B cell (primary cell): ENCODE data around the gene FAM118B. TPM values are rescaled to one million over a fixed set of nuclear protein-coding genes. Genes with fewer than 3 reads are reported as not detected.

ENCODE experiments used
- ATAC-seq: fragments of 200-7000 bp; cut with Tn5 transposase; one replicate; pipeline ENCODE4 v1.10.0; 2021; ENCODE audit warnings: low read depth, mild to moderate bottlenecking, moderate number of reproducible peaks, moderate library complexity
- CTCF ChIA-PET: fragments of 350-600 bp; sonication (Branson Sonifier 250); formaldehyde crosslinking; loops from one replicate; lab custom pipeline; 2021; ENCODE audit warnings: antibody characterized with exemption, inconsistent platforms; lab: Charles Lee
- POLR2A ChIA-PET: fragments of 350-600 bp; sonication (Branson Sonifier 250); formaldehyde crosslinking; loops from one replicate; lab custom pipeline; 2021; ENCODE audit warnings: antibody characterized with exemption; lab: Charles Lee
- DNase-seq: peaks from one replicate; pipeline ENCODE4 v3.0.0; 2013
- H2AFZ ChIP-seq: 2 replicates; pipeline ENCODE4 v1.6.1; 2012; ENCODE audit warnings: mild to moderate bottlenecking, low read depth, low read length; ENCODE audit not compliant: insufficient read depth, poor library complexity, severe bottlenecking
- H3K27ac ChIP-seq, 2 donors: 1 replicate in 1 of 2; 2 replicates in 1 of 2; pipeline ENCODE4 v1.5.1; 2012 to 2013; ENCODE audit warnings: low read length in 2 of 2, mild to moderate bottlenecking in 2 of 2, moderate library complexity in 1 of 2
- H3K27me3 ChIP-seq, 4 experiments: fragments of 200-600 bp in 1 of 4; sonication (generic) in 1 of 4; replicated peaks in 1 of 4; 1 replicate in 2 of 4; 2 replicates in 2 of 4; pipeline versions ENCODE4 v1.6.1 to v1.7.0; 2013 to 2016; ENCODE audit warnings: low read length in 3 of 4, mild to moderate bottlenecking in 2 of 4, mixed read lengths in 1 of 4, moderate library complexity in 1 of 4; ENCODE audit not compliant: insufficient read depth in 4 of 4, control insufficient read depth in 3 of 4; ENCODE audit errors: control extremely low read depth in 1 of 4
- H3K36me3 ChIP-seq, 2 experiments: replicated peaks in 1 of 2; 1 replicate in 1 of 2; 2 replicates in 1 of 2; pipeline versions ENCODE4 v1.6.1 to v1.7.1; 2013; ENCODE audit warnings: low read length in 1 of 2; ENCODE audit not compliant: insufficient read depth in 2 of 2, control insufficient read depth in 1 of 2; ENCODE audit errors: control extremely low read depth in 1 of 2, extremely low read depth in 1 of 2
- H3K4me1 ChIP-seq, 2 donors: fragments of 200-600 bp in 1 of 2; sonication (generic) in 1 of 2; 1 replicate in 1 of 2; 2 replicates in 1 of 2; pipeline versions ENCODE4 v1.5.1 to v1.6.1; 2013 to 2017; ENCODE audit warnings: low read length in 2 of 2; ENCODE audit not compliant: control insufficient read depth in 2 of 2, insufficient read depth in 2 of 2
- H3K4me2 ChIP-seq: replicated peaks from 2 replicates; pipeline ENCODE3; 2012; ENCODE audit warnings: mild to moderate bottlenecking, low read depth, low read length; ENCODE audit not compliant: poor library complexity, severe bottlenecking
- H3K4me3 ChIP-seq, 5 experiments: fragments of 200-600 bp in 1 of 5; sonication (generic) in 1 of 5; 1 replicate in 3 of 5; 2 replicates in 2 of 5; pipeline versions ENCODE4 v1.5.1 to v1.7.0; 2011 to 2016; ENCODE audit warnings: low read length in 4 of 5, mild to moderate bottlenecking in 4 of 5, low read depth in 2 of 5, control low read depth in 1 of 5, moderate library complexity in 1 of 5; ENCODE audit not compliant: insufficient read depth in 1 of 5; ENCODE audit errors: control extremely low read depth in 1 of 5, extremely low read depth in 1 of 5
- H3K79me2 ChIP-seq: fragments of 200-600 bp; sonication (generic); one replicate; pipeline ENCODE4 v1.6.0; 2016; ENCODE audit warnings: low read length; ENCODE audit not compliant: control insufficient read depth, insufficient read depth
- H3K9ac ChIP-seq: fragments of 200-600 bp; sonication (generic); 2 replicates; pipeline ENCODE4 v1.6.1; 2017; ENCODE audit warnings: mild to moderate bottlenecking, low read length, moderate library complexity
- H3K9me3 ChIP-seq, 3 donors: one replicate each; pipeline versions ENCODE4 v1.6.1 to v1.7.1; 2013; ENCODE audit warnings: low read length in 2 of 3; ENCODE audit not compliant: control insufficient read depth in 2 of 3, insufficient read depth in 1 of 3; ENCODE audit errors: control extremely low read depth in 1 of 3
- H4K20me1 ChIP-seq: 2 replicates; pipeline ENCODE4 v1.6.0; 2012; ENCODE audit warnings: mild to moderate bottlenecking, low read length; ENCODE audit not compliant: insufficient read depth, control insufficient read depth, poor library complexity, severe bottlenecking
- H3K27ac Mint-ChIP-seq: one replicate; pipeline ENCODE4 v1.8.0; 2021; ENCODE audit warnings: mixed read lengths
- H3K27me3 Mint-ChIP-seq: one replicate; pipeline ENCODE4 v1.8.0; 2021; ENCODE audit warnings: mixed read lengths
- H3K4me1 Mint-ChIP-seq: one replicate; pipeline ENCODE4 v1.8.0; 2021; ENCODE audit warnings: mixed read lengths
- H3K4me3 Mint-ChIP-seq: one replicate; pipeline ENCODE4 v1.8.0; 2021; ENCODE audit warnings: mixed read lengths
- H3K9me3 Mint-ChIP-seq: one replicate; pipeline ENCODE4 v1.8.0; 2022; ENCODE audit warnings: mixed read lengths; ENCODE audit not compliant: insufficient read depth
- CTCF ChIP-seq: fragments of 200-600 bp; IDR thresholded peaks from one replicate; pipeline ENCODE4 v1.8.0; 2022; ENCODE audit warnings: antibody characterized with exemption, mild to moderate bottlenecking
- EZH2 ChIP-seq: IDR thresholded peaks from 2 replicates; pipeline ENCODE4 v1.6.1; 2012; ENCODE audit warnings: borderline replicate concordance, low read depth, mild to moderate bottlenecking, moderate library complexity, low read length; ENCODE audit not compliant: insufficient read depth, poor library complexity, severe bottlenecking
- WGBS: methylation state at CpG from one replicate; pipeline ENCODE4 v1.1.5; 2013; ENCODE audit warnings: missing lambda C conversion rate; ENCODE audit not compliant: insufficient coverage; 5-methylcytosine and 5-hydroxymethylcytosine counted together
- intact Hi-C: fragments of 100-400 bp; cut with micrococcal nuclease; formaldehyde crosslinking; loops from one replicate; pipeline ENCODE4 v1.10.0; 2022
- polyA minus RNA-seq: library from RNA; depleted of rRNA, polyadenylated mRNA; stranded (reverse); fragments of >200 nt; gene quantifications from 2 replicates; pipeline ENCODE4 v1.2.3, GENCODE V29; 2012
- polyA plus RNA-seq: library from polyadenylated mRNA; depleted of rRNA; stranded (reverse); fragments of >200 nt; gene quantifications from 2 replicates; pipeline ENCODE4 v1.2.3, GENCODE V29; 2012
- total RNA-seq, 2 donors: library from RNA; stranded (reverse); fragments of 120-200 nt in 1 of 2; gene quantifications; 1 replicate in 1 of 2; 2 replicates in 1 of 2; pipeline versions ENCODE4 v1.2.3 to v1.2.4, GENCODE V29; 2013 to 2022

The FAM118B gene
- total RNA-seq (12.8 and 14.1 TPM in 2 replicates), polyA plus RNA-seq (6.0 and 7.3 TPM in 2 replicates), polyA minus RNA-seq (4.1 and 5.0 TPM in 2 replicates)
- total RNA-seq (2013) = 12.3 TPM

- peak within 1 kb of the TSS; percentile 98 for H3K9ac ChIP-seq
- H2AFZ ChIP-seq = peak within 1 kb of the TSS; percentile 100
- TF ChIP-seq EZH2 (no peak), CTCF (no peak)
- H3K4me3 Mint-ChIP-seq = peak within 1 kb of the TSS; percentile 99
- no peaks in the 10 kb centered on the region for H3K27me3 Mint-ChIP-seq
- no peaks in the 10 kb centered on the region for H3K27me3 ChIP-seq
- peaks cover 29% of the 10 kb centered on the region for H3K4me1 Mint-ChIP-seq
- peak within 1 kb of the TSS; percentile 92 for H3K4me2 ChIP-seq
- ChIA-PET CTCF (no interaction called here), POLR2A (interaction anchor here (1.0 to 1.1 kb wide), 2 partner anchors 57 to 324 kb away, joined by 3 to 4 read pairs; partner anchors contain the start of genes FOXRED1, HYLS1 and SRPRA)
- no peaks in the 10 kb centered on the region for H3K9me3 Mint-ChIP-seq
- DNase-seq (peak; percentile 97), ATAC-seq (peak; percentile 96)
- H3K36me3 ChIP-seq = peaks cover 2 to 23% of the 10 kb centered on the region in 2 experiments
- intact Hi-C loops = loop anchor here (1.0 to 2.0 kb wide), 8 partner anchors 58 to 619 kb away; partner anchors contain the start of genes CDON, CHEK1, DCPS and FOXRED1
- peak within 1 kb of the TSS; percentile 95 for H3K27ac Mint-ChIP-seq
- no peaks in the 10 kb centered on the region for H4K20me1 ChIP-seq
- no peaks in the 10 kb centered on the region for H3K9me3 ChIP-seq
- H3K4me1 ChIP-seq = peaks cover 16 to 18% of the 10 kb centered on the region in 2 donors
- under 1% methylated on average over 60 of the region's 62 CpGs for WGBS
- H3K27ac ChIP-seq = peak within 1 kb of the TSS; percentile 72 to 86
- H3K4me3 ChIP-seq = peak within 1 kb of the TSS; percentile 89 to 100 (median 99)
- peaks cover 63% of the 10 kb centered on the region for H3K79me2 ChIP-seq
Measured at GRCh38 chr11:126211236-126212088, at the start of gene FAM118B, which contains the start of gene RPUSD4. TSS of gene FAM118B (plus strand) at chr11:126211782. CDS start at chr11:126235002, 23,220 bp downstream. TSS of gene RPUSD4 (minus strand) at chr11:126211650. CDS start at chr11:126211638, 12 bp downstream.
